GM12874 (cell line): ENCODE results near the gene WNT3A.

Source experiments
- TF ChIP-seq, protein P1 (sequence below): IDR thresholded peaks from 2 replicates; pipeline ENCODE4 v1.5.1; 2011; ENCODE audit warnings: low read depth, mild to moderate bottlenecking, control low read depth, low read length, moderate library complexity; ENCODE audit not compliant: insufficient read depth

The WNT3A gene

GRCh38 chr1:228058949-228059633 is 52.3 kb downstream of the WNT3A start:
- TF ChIP-seq, protein P1, sequence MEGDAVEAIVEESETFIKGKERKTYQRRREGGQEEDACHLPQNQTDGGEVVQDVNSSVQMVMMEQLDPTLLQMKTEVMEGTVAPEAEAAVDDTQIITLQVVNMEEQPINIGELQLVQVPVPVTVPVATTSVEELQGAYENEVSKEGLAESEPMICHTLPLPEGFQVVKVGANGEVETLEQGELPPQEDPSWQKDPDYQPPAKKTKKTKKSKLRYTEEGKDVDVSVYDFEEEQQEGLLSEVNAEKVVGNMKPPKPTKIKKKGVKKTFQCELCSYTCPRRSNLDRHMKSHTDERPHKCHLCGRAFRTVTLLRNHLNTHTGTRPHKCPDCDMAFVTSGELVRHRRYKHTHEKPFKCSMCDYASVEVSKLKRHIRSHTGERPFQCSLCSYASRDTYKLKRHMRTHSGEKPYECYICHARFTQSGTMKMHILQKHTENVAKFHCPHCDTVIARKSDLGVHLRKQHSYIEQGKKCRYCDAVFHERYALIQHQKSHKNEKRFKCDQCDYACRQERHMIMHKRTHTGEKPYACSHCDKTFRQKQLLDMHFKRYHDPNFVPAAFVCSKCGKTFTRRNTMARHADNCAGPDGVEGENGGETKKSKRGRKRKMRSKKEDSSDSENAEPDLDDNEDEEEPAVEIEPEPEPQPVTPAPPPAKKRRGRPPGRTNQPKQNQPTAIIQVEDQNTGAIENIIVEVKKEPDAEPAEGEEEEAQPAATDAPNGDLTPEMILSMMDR = no peak

DNA sequence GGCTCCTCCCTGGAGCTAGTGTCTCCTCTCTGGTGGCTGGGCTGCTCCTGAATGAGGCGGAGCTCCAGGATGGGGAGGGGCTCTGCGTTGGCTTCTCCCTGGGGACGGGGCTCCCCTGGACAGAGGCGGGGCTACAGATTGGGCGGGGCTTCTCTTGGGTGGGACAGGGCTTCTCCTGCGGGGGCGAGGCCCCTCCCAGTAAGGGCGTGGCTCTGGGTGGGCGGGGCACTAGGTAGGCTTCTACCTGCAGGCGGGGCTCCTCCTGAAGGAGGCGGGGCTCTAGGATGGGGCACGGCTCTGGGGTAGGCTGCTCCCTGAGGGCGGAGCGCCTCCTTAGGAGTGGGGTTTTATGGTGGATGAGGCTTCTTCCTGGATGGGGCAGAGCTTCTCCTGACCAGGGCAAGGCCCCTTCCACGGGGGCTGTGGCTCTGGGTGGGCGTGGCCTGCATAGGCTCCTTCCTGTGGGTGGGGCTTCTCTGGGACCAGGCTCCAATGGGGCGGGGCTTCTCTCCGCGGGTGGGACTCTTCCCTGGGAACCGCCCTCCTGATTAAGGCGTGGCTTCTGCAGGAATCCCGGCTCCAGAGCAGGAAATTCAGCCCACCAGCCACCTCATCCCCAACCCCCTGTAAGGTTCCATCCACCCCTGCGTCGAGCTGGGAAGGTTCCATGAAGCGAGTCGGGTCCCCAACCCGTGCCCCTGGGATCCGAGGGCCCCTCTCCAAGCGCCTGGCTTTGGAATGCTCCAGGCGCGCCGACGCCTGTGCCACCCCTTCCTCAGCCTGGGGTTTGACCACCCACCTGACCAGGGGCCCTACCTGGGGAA is 53.0 kb downstream of the WNT3A start:
- TF ChIP-seq, protein P1 = no peak

- TF ChIP-seq, protein P1 = no peak
Measured at GRCh38 chr1:228060458-228061190, 53.8 kb downstream of the WNT3A start.

DNA sequence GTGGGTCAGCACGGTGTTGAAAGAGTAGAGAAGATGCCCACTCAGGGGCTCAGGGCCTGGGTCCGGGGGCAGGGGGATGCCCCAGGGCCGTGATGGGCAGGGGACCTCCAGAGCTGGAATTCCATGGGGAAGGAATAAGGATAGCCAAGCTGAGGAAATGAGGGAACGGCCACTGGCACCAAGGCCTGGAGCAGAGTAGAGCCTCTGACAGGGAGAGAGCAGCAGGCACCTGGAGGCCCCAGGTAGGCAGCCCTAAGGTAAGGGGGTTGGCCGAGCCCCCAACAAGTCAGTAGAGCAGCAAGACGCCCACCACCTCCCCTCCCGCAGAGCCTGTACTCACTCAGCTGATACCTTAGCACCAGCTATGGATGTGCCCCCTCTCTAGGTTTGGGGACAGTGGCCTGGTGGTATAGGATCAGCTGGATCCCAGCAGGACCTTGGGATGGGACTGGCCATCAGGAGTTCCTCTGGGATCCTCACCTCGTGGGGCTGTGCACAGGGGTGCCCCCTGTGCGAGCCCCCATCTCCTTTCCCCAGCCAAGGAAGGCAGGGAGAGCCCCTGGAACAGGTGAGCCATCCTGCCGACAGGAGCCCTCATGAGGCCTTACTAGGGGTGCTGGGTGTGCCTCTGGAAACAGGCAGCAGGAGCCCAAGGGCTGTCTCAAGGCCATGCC is 54.8 kb downstream of the WNT3A start:
- TF ChIP-seq, protein P1 = no peak

DNA sequence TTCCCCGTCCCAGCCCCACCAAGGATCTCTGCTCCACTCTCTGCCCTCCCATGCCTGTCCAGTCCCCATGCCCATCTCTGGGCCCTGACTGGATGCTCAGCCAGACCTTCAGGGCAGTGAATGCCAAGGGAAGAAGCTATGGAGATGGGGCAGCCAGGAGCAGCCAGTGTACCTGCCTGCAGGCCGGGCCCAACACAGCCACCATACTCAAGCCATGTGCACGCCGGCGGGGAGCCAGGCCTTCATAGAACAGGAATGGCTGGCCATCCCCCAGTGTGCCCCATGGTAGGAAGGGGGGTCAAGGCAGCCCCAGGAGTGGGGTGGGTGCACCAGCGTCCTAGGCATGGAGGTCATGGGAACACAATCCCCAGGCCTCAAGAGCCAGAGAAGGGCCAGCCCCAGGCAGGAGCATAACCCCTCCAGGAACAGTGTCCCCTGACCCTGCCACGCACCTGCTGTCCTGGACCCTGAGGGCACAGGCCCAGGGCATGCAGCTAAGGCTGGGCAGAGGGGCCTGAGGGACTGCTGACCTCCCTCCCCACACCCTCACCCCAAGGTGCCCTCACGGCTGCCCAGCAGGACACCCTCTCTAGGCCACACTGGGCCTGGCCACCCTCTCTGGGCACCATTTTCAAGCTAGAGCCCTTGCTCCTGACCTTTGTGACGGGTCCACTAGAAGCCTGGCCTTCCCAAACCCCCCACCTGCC is 55.4 kb downstream of the WNT3A start:
- TF ChIP-seq, protein P1 = no peak

DNA sequence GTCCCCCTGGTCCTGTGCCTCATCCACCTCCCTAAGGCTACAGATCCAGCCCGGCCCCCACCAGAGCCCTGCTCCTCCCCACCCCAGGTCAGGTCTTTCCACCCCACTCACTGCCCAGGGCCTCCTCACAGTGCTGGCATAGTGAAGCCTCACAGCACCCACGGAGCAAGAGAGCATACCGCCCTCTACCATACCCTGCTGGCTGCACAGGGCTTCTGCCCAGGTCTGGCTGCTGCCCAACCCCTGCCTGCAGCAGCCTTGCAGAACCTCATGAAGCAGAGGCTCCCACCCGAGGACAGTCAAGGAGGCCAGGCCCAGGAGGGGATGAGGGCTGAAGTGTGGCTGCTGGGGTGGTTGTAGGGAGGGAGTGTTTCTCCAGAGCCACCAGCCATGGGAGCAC is 56.0 kb downstream of the WNT3A start:
- TF ChIP-seq, protein P1 = no peak
